DND-41 (cell line): Measurements from ENCODE around the gene CD52.

ENCODE experiments used
- EZH2 ChIP-seq: IDR thresholded peaks from 3 replicates; pipeline ENCODE4 v1.6.1; 2012; ENCODE audit warnings: borderline replicate concordance, low read depth, mild to moderate bottlenecking, moderate library complexity, low read length, inconsistent platforms; ENCODE audit not compliant: severe bottlenecking
- TF ChIP-seq, protein P1 (sequence below): IDR thresholded peaks from 2 replicates; pipeline ENCODE4 v1.5.1; 2012; ENCODE audit warnings: borderline replicate concordance, low read length, moderate library complexity, mild to moderate bottlenecking; ENCODE audit not compliant: poor library complexity, severe bottlenecking; ENCODE audit errors: extremely low read depth

DNA sequence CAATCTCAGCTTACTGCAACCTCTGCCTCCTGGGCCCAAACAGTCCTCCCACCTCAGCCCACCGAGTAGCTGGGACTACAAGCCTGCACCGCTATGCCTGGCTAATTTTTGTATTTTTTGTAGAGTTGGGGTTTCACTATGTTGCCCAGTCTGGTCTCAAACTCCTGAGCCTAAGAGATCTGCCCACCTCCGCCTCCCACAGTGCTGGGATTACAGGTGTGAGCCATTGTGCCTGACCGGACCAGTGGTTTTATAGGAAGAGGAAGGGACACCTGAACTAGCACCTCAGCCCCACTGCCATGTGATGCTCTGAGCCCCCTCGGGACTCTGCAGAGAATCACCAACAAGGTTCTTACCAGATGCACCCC is 32.1 kb downstream of the CD52 start:
- TF ChIP-seq, protein P1, sequence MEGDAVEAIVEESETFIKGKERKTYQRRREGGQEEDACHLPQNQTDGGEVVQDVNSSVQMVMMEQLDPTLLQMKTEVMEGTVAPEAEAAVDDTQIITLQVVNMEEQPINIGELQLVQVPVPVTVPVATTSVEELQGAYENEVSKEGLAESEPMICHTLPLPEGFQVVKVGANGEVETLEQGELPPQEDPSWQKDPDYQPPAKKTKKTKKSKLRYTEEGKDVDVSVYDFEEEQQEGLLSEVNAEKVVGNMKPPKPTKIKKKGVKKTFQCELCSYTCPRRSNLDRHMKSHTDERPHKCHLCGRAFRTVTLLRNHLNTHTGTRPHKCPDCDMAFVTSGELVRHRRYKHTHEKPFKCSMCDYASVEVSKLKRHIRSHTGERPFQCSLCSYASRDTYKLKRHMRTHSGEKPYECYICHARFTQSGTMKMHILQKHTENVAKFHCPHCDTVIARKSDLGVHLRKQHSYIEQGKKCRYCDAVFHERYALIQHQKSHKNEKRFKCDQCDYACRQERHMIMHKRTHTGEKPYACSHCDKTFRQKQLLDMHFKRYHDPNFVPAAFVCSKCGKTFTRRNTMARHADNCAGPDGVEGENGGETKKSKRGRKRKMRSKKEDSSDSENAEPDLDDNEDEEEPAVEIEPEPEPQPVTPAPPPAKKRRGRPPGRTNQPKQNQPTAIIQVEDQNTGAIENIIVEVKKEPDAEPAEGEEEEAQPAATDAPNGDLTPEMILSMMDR: no peak
- no peak for TF ChIP-seq EZH2
